NCI-H2029 treated with DMSO at 0.1 percent for 48 hours (cell line): ENCODE results near the gene LRRFIP2.
"Not testable (repeated sequence)": the region's sequence is repeated elsewhere in the genome, so short reads cannot be mapped to it uniquely, and the experiment has no call there.

Source experiments
- DNase-seq: peaks from one replicate; lab custom pipeline; 2025; lab: John Stamatoyannopoulos, UW

The LRRFIP2 gene

GRCh38 chr3:37064747-37065146 lies 109.6 kb downstream of the LRRFIP2 start:
- DNase-seq, result no peak

GRCh38 chr3:37058117-37058516 lies 116.3 kb downstream of the LRRFIP2 start:
- DNase-seq, result no peak

- no peak for DNase-seq
Measured at GRCh38 chr3:37056826-37057225, 117.6 kb downstream of the LRRFIP2 start.

GRCh38 chr3:37055077-37055476 lies 119.3 kb downstream of the LRRFIP2 start:
- not testable (repeated sequence) for DNase-seq

GRCh38 chr3:37054370-37054769 lies 120.0 kb downstream of the LRRFIP2 start:
- peak; percentile 4 for DNase-seq

- DNase-seq, result no peak
Measured at GRCh38 chr3:37053753-37054152, 120.6 kb downstream of the LRRFIP2 start.

- DNase-seq, result peak; percentile 51
Measured at GRCh38 chr3:37053337-37053736, 121.0 kb downstream of the LRRFIP2 start.

- peak; percentile 7 for DNase-seq
Measured at GRCh38 chr3:37052860-37053259, 121.5 kb downstream of the LRRFIP2 start.

- DNase-seq, result peak; percentile 80
Measured at GRCh38 chr3:37050282-37050681, 124.1 kb downstream of the LRRFIP2 start.

- DNase-seq, result not testable (repeated sequence)
Measured at GRCh38 chr3:37042712-37043111, 131.7 kb downstream of the LRRFIP2 start.

GRCh38 chr3:37041546-37042195 lies 132.7 kb downstream of the LRRFIP2 start:
- DNase-seq, result peak; percentile 28

- DNase-seq, result no peak
Measured at GRCh38 chr3:37040231-37040630, 134.2 kb downstream of the LRRFIP2 start.

- DNase-seq, result no peak
Measured at GRCh38 chr3:37039161-37039846, 135.1 kb downstream of the LRRFIP2 start.

GRCh38 chr3:37037352-37037751 lies 137.0 kb downstream of the LRRFIP2 start:
- no peak for DNase-seq

- no peak for DNase-seq
Measured at GRCh38 chr3:37032961-37033360, 141.4 kb downstream of the LRRFIP2 start.

- no peak for DNase-seq
Measured at GRCh38 chr3:37031096-37031682, 143.2 kb downstream of the LRRFIP2 start.

- no peak for DNase-seq
Measured at GRCh38 chr3:37030588-37030987, 143.8 kb downstream of the LRRFIP2 start.

GRCh38 chr3:37029516-37030163 lies 144.7 kb downstream of the LRRFIP2 start:
- no peak for DNase-seq

- no peak for DNase-seq
Measured at GRCh38 chr3:37029111-37029510, 145.3 kb downstream of the LRRFIP2 start.

GRCh38 chr3:37028329-37028728 lies 146.1 kb downstream of the LRRFIP2 start:
- no peak for DNase-seq

- DNase-seq, result no peak
Measured at GRCh38 chr3:37026851-37027250, 147.5 kb downstream of the LRRFIP2 start.

- no peak for DNase-seq
Measured at GRCh38 chr3:37025561-37026335, 148.6 kb downstream of the LRRFIP2 start.
